ENCODE data around the gene TMEM201.

TMEM201 gene

DNA sequence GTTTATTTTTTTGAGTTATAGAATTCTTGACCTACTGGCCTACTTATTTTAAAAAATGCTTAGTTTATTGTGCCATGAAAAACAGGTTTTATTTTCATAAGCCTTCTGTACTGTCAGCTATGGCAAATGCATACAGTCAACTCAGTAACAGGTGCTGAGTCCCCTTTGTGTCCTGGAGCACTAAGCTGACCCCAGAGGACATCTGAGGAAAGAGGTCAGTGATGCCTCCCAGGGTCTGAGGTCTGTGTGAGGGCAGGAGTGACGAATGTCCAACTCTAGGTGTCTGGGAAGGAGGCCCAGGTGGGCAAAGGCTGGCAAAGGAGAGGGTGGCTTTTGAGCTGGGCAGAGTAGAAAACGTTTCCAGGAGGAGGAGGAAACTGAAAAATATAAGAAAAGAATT is 7.8 kb upstream of the TMEM201 start:
- no peak for DNase-seq (ENCODE audit: low read depth)

DNA sequence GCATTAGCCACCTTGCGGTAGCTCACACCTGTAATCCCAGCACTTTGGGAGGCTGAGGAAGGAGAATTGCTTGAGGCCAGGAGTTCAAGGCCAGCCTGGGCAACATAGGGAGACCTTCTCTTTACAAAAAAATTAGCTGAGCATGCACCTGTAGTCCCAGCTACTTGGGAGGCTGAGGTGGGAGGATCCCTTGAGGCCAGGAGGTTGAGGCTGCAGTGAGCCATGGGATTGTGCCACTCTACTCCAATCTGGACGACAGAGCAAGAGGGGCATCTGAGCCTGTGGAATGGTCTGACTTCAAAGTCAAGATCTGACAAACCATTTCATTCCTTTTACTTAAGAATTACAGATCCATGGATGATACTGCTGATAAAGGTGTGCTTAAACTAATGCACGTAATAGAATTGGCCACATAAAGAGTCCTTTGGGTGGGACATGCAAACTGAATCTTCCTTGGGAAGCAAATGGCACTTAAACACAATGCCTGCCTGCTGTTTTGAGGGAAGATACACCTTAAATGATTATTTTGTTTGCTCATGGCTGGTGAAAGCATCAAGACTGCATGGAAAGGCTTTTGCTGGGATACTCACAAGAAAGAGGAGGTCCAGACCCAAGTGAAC is 2.5 kb upstream of the TMEM201 start:
- no peak for DNase-seq (ENCODE audit: low read depth)

DNA sequence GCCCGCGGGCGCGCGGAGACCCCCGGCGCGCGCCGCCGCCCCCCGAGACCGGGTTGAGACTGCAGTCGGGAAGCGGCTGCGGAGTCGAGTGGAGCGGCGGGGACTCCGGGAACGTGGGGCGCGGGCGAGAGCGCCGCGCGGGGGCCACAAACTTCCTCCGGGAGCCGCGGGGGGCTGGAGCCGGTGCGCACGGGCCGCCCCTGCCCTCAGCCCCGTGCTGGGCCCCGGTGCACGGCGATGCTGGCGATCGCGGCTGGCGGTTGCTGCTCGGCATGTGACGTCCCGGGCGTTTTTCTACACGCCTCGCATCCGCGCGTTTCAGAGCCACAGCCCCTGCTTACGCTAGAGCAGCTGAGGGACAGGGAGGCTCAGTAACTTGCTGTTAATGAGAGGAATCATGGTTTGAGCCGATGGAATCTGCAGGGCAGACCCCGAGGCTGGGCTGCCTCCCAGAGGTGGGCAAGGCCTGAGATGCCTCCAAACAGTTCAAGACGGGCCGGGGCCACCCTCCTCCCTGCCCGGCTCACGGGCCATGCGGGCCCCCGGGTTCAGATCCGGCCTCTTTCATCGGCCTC is 520 bp downstream of the TMEM201 start:
- peak; percentile 17 for DNase-seq (ENCODE audit: low read depth)

DNA sequence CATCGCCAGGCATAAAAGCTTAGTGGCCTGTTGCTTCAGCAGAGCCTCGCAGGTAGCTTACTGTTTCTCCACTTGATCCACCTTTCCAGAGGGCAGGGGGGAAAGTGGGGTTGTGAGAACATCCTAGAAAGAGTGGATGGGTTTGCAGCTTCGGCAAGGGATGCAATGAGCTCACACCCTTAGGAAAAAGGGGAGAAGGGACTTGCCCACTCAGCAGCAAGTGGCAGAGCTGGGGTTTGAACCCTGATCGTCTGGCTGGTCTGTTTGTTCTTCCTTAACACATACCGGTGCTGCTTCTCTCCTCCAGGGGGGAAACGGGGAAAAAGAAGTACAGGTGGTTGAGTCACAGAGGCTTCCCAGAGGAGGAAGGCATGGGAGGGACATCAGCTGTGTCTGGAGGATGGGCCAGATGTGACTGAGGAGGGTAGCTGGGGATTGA is 1.0 kb downstream of the TMEM201 start:
- no peak for DNase-seq (ENCODE audit: low read depth)

DNA sequence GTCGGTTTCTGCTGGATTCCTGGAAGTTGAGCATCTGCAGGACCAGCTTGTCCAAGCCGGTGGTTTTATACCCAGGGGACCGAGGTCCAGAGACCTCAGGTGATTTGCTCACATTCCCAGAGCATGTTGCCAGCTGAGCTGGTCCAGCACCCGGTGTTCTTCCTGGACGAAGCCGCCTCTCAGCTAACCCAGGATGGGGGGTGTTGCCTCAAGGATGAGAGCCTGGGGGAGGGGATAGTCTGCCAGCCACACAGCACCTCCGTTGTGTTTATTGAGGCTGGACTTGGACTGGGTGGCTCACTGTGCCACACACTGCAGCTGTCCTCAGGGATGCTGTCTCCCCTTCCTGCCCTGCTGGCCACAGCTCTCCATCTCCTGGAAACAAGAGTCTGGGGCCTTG is 1.5 kb downstream of the TMEM201 start:
- DNase-seq (ENCODE audit: low read depth), result no peak

DNA sequence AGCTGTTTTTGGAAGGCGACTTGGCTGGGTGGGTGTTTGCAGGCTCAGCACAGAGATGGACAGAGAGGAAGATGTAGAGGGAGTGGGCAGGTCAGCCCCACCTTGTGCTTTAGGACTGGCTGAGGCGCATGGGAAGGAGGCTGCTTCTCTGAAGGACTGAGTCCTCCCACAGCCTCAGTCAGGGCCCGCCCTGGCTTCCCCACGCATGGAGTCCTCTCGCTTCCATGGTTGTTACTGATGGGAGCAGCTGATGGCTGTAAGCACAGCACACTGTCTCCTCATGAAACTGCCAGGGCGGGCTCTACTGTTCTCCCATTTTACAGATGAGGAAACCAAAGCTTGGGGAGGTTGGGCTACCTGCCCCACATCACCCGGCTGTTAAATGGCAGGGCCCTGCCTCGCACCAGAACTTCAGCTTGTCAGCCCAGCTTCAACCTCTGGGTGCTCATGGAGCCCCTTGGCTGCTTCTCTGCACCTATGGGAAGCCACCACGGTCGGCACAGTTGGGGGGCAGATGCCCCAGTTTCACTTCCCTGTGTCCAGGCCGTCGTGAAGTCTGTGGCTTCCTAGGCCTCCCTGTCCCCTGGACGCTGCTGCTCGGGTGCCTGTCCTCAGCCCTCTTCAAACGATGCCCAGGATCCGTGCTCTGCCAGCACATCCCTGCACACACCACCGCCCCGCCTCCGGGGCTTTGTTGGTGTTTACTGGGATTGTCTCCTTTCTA is 2.4 kb downstream of the TMEM201 start:
- DNase-seq (ENCODE audit: low read depth), result no peak

DNA sequence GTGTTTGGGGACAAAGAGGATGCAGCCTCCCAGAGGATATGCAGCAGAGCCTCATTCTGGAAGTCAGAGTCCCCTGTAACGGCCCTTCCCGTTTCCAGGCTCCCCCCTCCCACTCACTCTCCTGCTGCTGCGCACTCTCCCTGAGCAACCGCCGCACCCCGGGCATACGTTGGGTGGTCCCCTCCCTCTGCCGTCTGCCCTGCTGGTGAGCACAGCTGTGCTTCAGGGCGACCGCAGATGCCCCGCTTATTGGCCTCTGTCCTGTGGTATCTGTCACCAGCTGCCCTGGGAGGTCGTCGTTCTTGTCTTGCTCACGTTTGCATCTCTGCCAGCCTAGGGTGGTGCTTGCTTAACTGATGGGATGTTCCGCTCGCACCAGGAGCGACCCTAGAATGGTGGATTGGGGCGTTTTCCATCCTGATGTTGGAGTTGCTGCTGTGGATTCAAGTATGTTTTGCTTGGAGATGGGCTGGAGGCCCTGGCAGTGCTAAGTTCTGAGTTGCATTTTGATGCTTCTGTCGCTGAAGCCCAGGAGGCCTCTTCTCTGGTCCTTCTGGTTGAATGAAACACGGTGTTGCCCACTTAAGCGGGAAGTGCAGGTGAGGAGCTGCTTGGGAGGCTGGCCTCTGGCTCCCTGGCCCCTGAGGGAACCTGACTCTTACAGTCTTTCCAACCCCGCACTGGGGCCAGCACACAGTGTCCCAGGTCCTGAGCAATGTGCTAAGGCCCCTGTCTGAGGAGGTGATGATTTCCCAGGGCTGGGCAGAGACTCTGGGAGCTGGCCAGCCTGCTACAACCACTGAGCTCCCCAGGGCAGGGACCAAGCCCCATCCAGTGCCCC is 3.2 kb downstream of the TMEM201 start:
- DNase-seq (ENCODE audit: low read depth), result no peak

DNA sequence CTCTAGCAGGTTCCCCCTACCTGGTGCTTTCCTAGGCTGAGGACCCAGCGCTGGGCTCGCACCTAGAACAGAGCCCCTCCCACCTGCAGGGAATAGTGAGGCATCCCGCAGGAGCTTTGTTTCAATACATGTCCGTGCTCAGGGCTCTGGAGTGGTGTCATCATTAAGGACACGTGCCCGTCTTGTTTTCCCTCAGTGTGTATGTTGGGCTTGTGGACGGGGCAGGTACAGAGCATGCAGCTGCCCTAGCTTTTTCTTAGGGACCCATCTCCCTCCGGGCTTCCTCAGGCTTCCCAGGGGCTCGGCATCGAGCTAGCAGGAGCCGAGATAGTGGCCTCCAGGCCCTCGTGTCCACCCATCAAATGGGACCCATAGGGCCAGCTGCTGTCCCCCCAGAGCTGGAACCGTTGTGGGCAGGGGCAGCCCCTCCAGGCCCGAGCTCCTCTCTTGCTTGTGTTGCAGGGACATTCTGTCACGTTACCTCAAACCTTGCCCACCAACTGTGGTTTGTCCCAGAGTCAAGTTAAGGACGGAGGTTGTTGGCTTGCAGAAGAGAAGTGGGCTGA is 3.9 kb downstream of the TMEM201 start:
- no peak for DNase-seq (ENCODE audit: low read depth)

DNA sequence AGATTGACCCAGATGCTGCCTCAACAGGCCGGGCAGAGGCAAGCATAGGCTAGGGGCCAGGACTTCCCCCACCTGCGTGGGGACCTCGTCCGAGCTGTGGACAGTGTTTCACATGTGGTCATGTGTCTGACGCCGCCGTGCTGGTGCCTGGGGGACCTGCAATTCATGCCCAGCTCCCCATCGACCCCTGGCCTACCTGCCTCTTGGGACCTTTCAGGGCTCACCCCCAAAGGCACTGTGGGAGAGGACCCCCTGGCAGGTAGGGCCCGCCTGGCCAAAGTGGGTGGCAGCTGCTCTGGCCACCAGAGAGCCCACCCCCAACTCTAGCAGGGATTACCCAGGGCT is 4.4 kb downstream of the TMEM201 start:
- no peak for DNase-seq (ENCODE audit: low read depth)

DNA sequence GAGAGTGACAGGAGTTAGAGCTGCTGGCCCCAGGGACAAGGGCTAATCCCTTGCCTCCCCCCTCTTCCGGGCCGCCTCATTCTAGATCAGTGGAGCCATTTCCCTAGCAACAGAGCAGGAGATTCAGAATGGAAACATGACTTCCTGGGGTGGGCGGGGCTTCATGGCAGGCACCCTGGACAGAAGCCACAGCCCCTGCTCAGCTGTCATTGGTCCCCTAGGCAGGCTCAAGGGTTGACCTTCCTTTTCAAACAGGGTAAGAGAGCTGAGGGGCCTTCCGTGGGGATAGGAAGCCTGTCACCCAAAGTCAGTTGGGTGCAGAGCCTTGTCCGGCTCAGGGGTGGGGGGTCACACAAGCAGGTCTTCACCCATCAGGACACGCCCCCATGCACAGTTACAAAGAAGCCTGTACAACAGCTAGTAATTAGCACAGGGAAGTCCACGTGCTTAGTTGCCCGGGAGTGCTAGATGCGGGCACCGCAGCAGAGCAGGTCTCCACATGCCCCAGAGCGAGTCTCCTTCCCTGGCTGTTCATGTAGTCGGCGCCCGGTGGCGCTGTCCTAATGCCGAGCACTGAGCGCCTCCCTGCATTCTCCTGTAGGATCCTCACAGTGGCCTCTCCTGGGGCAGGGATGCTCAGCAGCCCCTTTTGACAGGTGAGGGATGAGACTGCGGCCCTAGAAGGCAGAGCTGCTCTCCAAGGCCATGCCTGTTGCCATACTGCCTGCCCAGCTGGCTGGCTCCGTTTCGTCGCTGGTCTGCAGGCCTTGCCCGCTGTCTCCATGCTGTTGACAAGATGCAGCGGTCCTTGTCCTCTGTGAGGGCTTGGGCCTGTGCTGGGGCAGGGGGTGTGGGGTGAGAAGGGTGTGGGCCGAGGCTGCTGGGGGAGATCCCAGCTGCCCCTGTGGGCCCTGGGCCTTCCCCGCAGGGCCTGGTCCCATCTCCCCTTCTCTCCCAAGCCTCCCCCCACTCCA is 5.1 kb downstream of the TMEM201 start:
- DNase-seq (ENCODE audit: low read depth), result peak; percentile 14

DNA sequence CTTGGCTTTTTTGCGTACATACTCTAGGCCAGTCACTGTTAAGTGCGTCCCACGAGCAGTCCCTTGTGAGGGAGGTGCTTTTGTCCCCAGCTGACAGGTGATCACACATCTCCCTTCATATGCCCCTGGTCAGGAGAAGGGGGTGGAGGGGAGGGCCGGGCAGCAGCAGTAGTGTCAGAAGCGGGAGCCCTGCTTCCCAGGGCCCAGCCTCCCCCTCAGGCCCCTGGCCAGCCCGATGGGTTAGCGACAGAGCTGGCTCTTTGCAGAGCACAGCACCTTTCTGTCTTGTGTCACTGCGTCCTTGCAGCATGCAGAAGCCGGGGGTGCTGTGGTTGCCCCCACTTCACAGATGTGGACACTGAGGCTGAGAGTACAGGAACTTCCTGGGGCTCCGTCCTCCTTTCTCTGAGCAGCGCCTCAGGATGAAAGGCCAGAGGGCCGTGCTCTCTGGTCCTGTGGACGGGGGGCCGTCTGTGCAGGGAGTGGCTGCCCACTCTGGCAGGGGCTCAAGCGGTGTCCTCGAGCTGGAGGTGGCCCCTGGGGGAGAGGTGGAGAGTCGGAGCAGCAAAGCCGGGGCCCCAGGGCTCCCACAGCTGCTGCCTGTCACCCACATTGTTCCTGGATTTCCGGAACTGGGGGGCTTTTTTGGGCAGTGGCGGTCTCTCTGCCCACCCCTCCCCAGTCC is 5.9 kb downstream of the TMEM201 start:
- DNase-seq (ENCODE audit: low read depth), result no peak

DNA sequence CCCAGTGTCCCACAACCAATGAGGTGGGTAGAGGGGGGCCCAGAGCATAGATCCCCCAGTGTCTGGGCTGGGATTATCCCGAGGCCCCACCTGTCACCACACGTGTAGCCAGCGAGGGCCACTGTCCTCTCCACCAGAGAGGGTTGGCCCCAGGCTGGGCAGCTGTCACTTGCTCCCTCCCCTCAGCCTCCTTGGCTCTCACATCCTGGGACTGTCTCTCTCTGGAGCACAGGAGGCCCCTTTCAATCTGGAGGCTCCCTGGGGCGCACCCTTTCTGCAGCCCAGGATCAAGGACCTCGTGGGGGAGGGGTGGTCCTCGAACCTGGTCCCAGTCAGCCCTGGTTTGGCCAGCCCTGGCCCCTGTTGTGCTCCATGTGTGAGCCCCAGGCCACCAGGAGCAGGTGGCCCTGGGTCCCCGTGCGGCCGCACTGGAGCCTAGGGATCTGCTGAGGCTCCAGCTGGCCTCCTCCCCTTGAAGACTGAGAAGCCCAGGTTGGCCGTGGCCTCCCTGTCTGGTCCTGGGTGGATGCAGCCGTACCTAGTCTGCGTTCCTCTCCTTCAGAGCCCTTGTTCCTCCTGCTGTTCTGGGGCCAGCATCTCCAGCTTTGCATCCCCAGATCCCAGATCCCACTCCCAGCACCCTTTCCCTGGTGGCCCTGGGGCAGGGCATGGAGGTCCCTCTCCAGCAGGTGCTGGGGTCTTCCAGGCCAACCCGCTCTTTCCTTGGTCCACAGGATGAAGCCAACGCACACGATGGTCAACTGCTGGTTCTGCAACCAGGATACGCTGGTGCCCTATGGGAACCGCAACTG is 6.7 kb downstream of the TMEM201 start:
- no peak for DNase-seq (ENCODE audit: low read depth)

DNA sequence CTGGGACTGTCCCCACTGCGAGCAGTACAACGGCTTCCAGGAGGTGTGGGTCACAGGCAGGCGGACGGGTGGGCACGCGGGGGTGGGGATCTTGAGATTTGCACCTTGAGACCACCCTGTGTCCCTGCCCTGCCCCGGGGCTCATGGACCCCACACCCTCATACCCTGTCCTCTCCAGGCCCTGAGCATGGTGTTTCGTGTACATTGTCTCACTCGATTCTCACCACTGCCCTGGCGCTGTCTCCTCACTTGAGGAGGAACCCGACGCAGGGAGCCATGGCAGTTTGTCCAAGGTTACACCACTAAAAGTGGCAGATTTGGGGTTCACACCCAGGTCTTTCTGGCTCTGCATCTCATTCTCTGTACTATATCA is 7.2 kb downstream of the TMEM201 start:
- no peak for DNase-seq (ENCODE audit: low read depth)

DNA sequence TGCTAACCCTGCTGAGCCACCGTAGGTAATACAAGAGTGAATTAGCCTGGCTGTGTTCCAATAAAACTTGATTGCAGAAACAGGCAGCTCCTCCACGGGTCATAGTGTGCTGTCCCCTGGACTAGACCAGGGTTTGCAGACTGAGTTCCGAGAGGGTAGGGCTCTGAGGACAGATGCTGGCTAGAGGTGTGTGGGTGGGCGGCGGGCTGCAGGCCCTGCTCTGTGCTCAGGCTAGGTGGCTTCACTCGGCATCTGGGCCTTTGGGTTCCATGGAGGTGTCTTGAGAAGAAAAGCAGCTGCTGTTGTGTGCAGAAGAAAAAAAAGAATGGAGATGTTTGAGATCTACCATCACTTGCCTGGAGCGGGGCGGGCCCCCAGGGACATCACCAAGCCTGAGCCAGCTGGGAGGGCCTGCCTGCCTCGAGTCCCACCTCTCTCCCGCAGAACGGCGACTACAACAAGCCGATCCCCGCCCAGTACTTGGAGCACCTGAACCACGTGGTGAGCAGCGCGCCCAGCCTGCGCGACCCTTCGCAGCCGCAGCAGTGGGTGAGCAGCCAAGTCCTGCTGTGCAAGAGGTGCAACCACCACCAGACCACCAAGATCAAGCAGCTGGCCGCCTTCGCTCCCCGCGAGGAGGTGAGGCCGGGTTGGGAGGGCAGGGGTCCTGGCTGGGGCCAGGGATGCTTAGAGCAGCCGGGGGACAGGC is 7.9 kb downstream of the TMEM201 start:
- DNase-seq (ENCODE audit: low read depth), result no peak

DNA sequence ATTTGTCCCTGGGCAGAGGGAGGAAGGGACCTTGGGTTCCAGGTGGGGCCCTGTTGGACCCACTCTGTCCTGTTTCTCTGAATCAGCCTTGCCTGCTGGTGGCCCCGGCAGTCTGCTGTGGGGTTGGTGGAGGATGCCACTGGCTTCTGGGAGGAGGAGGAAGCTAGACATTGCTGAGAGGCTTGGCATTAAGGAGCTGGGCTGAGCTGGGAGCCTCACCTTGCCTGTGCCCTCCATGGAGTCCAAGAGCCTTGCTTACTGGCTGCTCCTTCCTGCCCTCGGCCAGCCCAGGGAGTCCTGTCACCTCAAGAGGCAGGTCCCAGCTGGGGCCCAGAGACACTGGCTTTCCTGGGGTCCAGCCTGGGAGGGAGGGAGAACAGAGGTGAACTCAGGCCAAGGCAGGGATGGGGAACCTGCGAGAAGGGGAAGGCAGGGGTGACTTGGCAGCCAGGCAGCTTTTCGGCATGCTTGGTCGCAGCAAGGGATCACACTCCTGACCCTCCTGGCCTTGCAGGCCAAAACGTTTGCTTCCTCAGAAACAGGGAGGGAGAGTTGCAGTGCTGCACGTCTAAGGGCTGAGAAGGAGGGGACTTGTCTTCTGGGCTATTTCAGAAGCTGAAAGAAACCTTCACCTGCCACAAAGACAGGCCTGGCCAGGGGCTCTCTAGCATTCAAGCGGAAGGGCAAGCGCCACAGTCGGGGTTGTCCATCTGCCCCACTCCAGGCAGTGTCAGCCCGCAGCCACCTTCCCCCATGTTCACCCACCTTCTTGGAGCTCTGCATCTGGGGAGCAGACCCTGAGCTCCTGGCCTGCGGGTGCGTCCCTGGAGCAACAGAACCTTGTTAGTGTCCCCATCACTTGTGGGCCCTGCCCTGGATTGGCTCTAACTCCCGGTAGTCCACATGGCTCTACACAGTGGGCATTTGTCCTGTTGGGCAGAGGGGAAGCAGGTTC is 8.9 kb downstream of the TMEM201 start:
- no peak for DNase-seq (ENCODE audit: low read depth)

DNA sequence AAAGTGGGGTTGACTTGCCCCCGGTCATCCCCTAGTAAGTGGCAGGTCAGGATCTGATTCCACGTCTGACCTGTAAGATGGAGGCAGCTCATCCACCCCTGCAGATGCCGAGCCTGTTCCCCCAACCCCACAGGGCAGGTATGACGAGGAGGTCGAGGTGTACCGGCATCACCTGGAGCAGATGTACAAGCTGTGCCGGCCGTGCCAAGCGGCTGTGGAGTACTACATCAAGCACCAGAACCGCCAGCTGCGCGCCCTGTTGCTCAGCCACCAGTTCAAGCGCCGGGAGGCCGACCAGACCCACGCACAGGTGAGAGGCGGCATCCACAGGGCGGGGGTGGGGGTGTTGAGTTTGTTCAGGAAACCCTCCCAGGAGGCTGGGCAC is 9.6 kb downstream of the TMEM201 start:
- no peak for DNase-seq (ENCODE audit: low read depth)

DNA sequence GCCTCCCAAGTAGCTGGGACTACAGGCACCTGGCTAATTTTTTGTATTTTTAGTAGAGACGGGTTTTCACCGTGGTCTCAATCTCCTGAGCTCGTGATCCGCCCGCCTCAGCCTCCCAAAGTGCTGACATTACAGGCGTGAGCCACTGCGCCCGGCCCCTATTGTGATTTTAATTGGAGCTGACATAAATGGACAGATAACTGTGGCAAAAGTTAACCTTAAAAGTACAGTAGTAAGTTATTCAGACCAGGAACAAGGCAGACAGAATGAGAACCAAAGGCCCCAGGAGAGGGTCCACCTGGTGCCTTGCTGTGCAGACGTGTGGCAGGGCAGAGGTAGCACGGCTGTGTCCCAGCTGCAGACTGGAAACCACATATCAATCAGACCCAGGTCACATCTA is 11.0 kb downstream of the TMEM201 start:
- no peak for DNase-seq (ENCODE audit: low read depth)

All from activated T-cell treated with anti-CD3 and anti-CD28 coated beads for 1 hour (primary cell).